Activated CD4-positive, alpha-beta T cell treated with anti-CD3 and anti-CD28 coated beads for 4 hours (primary cell): ENCODE results near the gene MCOLN3.

Experiments
- DNase-seq, 2 donors: peaks; one replicate each; pipeline ENCODE4 v3.0.0-alpha.2; 2020

Gene MCOLN3, protein sequence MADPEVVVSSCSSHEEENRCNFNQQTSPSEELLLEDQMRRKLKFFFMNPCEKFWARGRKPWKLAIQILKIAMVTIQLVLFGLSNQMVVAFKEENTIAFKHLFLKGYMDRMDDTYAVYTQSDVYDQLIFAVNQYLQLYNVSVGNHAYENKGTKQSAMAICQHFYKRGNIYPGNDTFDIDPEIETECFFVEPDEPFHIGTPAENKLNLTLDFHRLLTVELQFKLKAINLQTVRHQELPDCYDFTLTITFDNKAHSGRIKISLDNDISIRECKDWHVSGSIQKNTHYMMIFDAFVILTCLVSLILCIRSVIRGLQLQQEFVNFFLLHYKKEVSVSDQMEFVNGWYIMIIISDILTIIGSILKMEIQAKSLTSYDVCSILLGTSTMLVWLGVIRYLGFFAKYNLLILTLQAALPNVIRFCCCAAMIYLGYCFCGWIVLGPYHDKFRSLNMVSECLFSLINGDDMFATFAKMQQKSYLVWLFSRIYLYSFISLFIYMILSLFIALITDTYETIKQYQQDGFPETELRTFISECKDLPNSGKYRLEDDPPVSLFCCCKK

GRCh38 chr1:85048296-85049064 is at the start of gene MCOLN3:
TSS of gene MCOLN3 (minus strand) at chr1:85048500. CDS start at chr1:85045360, 3,140 bp downstream.
- peak; percentile 48 to 51 for DNase-seq

GRCh38 chr1:85093644-85094043 is 45.3 kb upstream of the MCOLN3 start:
- no peak for DNase-seq

DNA sequence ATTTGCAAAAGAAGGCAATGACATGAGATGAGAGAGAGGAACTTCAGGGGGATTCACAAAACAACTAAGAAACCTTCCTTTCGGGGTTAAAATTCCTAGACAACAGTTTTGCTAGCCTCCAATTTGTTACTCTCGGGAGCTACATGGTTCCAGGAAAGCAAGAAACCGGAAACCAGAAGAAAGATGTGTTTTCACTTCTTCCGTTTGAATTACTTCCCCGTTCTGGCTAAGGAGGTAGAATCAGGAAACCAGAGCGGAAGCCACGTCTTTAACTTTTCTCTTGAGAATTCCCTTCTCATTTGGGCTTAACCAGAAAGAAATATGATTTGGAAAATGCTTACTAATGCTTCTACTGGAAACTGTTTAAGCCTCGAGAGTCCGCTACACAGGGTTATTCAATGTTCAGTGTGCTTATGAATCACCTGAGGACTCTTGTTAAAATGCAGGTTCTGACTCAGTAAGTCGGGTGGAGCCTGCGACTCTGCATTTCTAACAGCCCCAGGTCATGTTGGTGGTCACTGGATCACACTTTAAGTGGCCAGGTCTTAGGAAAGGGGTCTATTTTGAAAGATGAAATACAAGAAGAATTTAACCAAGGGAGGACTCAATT is 43.5 kb upstream of the MCOLN3 start:
- peak; percentile 6 to 7 for DNase-seq

- no peak for DNase-seq
Observed at GRCh38 chr1:85090225-85090624, 41.9 kb upstream of the MCOLN3 start.

DNA sequence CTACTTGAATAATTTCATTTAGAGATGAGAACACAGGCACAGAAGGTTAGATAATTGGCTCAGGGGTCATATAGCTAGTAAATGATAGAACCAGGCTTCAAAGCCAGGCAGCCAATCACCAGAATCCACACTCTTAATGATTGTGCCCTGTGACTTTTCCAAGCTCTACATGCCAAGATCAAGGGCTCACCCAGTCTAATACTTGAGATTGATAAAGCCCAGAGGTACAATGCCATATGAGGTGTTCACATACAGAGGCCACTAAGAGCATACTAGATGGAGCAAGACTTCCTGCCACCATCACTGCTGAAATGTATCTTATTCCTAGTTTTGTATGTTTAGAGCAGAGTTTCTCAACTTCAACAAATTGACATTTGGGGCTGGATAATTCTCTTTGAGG is 40.9 kb upstream of the MCOLN3 start:
- DNase-seq = no peak

DNA sequence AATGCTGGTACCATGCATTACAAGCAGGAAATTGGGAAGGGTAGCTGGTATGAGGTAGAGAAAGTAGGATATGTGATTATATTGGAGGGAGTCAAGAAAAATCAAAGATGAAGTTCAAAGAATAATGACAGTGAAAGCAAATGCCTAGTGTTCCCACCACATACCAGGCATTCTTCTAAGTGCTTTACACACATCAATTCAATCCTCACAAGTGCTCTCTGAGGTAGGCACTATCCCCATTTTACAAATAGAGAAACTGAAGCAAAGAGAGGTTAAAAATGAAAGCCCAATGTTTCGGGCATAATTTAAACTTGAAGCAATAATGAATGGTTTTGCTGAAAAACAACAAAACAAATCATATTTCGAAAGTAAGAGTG is 40.1 kb upstream of the MCOLN3 start:
- DNase-seq = no peak

GRCh38 chr1:85087659-85088407 is 39.5 kb upstream of the MCOLN3 start:
- no peak for DNase-seq

DNA sequence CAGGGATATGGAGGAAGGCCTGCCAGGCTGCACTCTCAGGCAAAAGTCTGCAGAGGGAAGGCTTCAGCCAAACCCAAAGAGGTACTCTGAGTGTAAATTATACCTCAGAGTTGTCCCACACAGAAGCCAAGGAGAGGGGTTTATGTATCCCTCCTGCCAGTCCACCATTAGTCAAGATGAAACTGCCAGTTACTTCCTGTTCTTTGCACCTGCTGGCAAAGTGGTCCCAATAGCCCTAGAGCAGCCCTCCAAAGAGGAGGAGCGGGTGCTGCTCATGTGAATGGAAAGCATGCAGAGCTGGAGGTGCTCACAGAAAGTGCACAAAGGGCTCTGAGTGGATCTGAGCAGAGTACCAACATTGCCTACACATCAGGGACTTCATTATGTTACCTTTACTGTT is 37.1 kb upstream of the MCOLN3 start:
- DNase-seq = no peak

DNA sequence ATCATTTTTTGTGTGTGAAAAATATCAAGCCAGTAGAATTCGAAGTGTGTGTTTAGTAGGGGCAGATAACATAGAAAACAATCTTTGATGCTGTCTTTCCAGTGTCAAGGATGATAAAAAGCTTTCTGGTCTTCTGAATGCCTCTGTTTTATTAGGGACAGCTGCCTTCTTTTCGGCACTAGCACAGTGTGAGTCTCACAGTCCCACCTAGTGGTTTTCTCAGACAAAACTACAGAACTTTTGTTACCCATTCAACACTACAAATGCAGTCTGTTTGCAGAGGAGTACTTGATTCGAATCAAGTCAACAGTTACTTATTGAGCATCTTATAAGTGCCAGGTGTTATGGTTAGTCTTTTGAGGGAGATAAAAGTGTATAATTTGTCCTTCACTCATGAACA is 30.6 kb upstream of the MCOLN3 start:
- no peak for DNase-seq

- no peak for DNase-seq
Observed at GRCh38 chr1:85074365-85074964, 26.2 kb upstream of the MCOLN3 start.

- DNase-seq = no peak
Observed at GRCh38 chr1:85070972-85071492, 22.7 kb upstream of the MCOLN3 start.

- DNase-seq = no peak
Observed at GRCh38 chr1:85068846-85069245, 20.5 kb upstream of the MCOLN3 start.

DNA sequence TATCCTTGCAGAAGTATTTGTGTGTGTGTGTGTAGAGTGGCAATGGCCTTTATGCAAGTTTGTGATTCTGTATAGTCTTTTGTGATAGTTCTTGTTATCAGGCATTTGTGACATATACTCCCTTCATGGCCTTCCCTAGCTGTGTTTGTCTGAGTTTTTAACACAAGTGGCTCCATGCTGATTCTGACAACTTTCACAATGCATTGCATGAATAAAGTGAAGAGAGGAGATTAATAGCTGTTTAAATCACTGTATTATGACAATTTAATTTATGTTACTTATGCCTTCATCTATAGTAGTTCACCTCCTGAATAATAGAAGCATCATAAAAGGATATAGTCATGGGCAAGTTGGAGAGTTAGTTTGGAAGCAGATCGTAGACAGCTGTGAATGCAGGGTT is 17.2 kb upstream of the MCOLN3 start:
- no peak for DNase-seq

DNA sequence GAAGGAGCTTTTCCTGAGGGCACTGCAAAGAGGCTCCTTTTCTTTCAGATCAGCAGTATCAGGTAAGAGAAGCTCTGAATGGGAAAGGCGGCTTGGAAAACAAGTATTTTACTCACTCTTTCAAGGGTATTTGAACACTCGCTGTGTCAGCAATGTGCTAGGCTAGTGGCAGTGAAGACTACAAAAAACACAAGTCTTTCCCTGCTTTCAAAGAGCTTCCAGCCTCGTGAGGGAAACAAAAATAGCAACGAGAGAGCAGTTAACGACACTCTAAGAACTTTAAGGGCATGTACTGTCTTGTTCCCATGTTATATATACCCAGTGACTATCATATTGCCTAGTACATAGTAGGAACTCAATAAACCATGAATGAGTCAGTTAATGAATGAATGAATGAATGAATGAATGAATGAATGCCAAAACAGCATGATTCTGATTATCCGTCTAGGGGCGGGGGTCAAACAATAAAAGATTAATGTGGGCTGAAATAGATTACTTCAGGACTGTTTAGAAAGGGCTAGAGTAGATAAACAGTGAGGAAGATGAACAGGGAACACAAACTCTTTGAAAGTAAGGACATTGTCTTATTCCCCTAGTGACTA is 14.2 kb upstream of the MCOLN3 start:
- DNase-seq = no peak

DNA sequence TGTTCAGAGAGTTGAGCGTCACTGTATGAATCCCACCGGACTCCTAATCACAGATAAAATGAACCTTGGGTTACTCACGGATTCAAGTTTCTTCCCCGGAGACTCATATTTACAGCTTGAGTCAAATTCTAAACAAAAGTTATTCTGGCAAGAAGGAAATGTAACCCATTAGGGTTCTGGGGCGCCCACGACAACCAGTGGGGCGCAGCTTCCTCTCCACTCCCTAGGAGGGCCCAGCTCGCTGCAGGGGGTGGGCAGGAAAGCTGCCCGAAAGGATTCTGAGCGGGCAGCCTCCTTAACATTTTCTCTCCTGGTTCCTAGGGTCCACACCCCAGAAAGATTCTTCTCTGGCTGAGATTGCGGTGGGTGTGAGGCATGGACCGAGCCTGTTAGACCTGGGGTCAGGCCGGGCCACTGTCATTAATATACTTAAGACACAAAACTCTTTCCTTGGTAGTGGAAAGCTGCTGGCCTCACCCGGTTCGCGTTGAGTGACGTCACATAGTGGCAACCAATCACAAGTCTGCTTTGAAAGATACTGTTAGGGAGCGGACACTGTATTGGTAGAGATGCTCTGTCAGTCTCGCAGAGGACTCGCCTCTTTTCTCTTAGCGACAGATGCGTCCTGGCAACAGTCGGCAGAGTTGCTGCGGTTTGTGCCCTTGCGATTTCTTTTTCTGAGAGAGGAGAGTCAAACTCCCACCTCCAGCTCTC is 13.6 kb upstream of the MCOLN3 start:
- DNase-seq = peak; percentile 79 to 87

DNA sequence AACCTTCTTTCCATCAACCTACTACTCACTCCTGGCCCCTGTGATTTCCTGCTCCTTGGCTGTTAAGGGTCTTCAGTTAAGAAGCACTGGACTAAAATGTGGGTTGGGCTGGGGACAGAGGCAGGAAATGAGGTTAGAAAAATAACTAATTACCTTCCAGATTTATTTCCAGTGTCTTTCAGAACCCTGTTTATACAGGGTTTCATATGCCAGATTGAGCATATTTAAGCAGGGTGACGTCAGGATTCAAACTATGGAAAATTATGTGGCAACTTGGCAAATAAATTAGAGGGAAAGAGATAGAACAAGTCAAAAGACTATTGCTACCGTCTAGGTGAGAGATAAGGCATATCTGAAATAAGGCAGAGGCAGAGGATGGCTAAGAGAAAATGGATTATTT is 11.7 kb upstream of the MCOLN3 start:
- DNase-seq = no peak

DNA sequence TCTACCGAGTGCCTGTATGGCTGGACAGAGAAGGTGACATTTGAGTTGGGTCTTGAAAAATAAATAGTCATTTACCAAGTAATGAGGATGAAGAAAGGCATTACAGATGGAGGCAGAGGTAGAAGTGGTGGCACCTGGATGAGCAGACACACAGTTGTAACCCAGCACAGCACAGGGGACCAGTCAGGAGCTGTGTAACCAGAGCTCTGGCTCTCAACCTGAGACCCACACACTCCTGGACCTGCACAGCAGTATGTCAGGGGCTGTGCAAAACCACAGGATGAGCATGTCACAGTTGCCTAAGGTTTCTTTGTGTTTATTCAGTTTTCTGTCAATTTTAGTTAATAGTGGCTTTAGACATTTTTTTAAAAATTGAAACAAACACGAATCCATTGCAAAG is 11.3 kb upstream of the MCOLN3 start:
- no peak for DNase-seq

GRCh38 chr1:85058786-85059185 is 10.5 kb upstream of the MCOLN3 start:
- no peak for DNase-seq

DNA sequence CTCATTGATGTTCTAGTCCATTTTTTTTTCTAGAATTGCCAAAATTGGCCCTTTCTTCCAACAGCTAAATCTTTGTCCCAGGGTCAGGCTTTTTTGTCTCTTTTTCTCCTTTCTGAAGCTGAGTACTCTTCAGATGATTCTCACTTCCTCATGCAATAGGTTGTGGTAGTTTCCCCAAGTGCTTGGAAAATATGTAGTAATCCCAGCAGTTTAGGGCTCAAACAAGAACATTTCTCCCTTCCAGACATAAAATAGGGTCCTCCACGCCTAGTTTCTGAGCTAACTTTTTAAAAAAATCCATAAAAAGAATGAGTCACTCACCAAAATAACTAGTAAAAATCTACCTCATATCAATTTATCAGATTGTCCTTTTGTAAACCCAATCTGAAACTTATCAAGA is 10.0 kb upstream of the MCOLN3 start:
- DNase-seq = no peak

GRCh38 chr1:85054664-85055063 is 6.4 kb upstream of the MCOLN3 start:
- DNase-seq = no peak

DNA sequence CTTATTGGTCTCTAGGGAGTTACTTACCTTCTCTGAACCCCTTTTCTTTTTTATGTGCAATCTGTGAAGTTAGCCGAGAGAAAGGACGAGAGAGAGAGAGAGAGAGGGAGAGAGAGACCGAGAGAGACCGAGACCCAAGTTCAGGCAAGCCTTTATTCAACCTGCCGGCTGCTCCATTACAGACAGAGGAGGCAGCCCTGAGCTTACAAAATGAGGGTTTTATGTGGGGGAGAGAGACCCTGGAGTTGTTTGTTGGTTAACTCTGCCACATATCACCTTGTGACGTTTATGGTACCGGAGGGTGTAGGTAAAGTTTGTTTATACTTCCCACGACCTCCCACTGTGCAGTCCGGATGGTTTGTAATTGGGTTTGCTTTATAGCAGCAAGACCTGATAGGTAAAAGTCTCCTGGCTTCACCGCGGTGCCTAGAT is 1.5 kb upstream of the MCOLN3 start:
- DNase-seq = no peak
